AG04450 (cell line): ENCODE data around the gene CYP3A7. TPM values are rescaled to one million over a fixed set of nuclear protein-coding genes. Genes with fewer than 3 reads are reported as not detected.

ENCODE experiments used
- CTCF ChIA-PET: fragments of 300-600, 350-600 bp; formaldehyde crosslinking; extraction: SDS; loops from one replicate; lab custom pipeline; 2022; ENCODE audit warnings: antibody characterized with exemption, inconsistent platforms; lab: Charles Lee
- POLR2A ChIA-PET: fragments of 350-600 bp; formaldehyde crosslinking; extraction: SDS; loops from one replicate; lab custom pipeline; 2021; ENCODE audit warnings: antibody characterized with exemption, inconsistent platforms; lab: Yijun Ruan, JAX
- DNase-seq: peaks from one replicate; pipeline ENCODE4 v3.0.0-alpha.2; 2011; ENCODE audit warnings: low read depth, low spot score
- H3K27ac ChIP-seq: one replicate; pipeline ENCODE4 v1.5.1; 2012; ENCODE audit warnings: low read depth, low read length, control low read depth
- H3K27me3 ChIP-seq: one replicate; pipeline ENCODE4 v1.6.0; 2012; ENCODE audit warnings: low read length; ENCODE audit not compliant: control insufficient read depth, insufficient read depth
- H3K4me3 ChIP-seq: 2 replicates; pipeline ENCODE4 v1.5.1; 2011; ENCODE audit warnings: mild to moderate bottlenecking, low read depth, low read length, control low read depth
- H3K9me3 ChIP-seq: 2 replicates; pipeline ENCODE4 v1.5.1; 2012; ENCODE audit warnings: low read length; ENCODE audit not compliant: control insufficient read depth, insufficient read depth
- polyA plus RNA-seq: library from polyadenylated mRNA; depleted of rRNA; stranded (reverse); fragments of >200 nt; gene quantifications from 2 replicates; pipeline ENCODE4 v1.2.3, GENCODE V29; 2011
- TF ChIP-seq, protein P1 (sequence below): IDR thresholded peaks from 2 replicates; pipeline ENCODE4 v1.5.1; 2011; ENCODE audit warnings: low read depth, low read length, control low read depth, inconsistent platforms

The CYP3A7 gene
- polyA plus RNA-seq, 1 experiment, result 0.17 TPM

DNA sequence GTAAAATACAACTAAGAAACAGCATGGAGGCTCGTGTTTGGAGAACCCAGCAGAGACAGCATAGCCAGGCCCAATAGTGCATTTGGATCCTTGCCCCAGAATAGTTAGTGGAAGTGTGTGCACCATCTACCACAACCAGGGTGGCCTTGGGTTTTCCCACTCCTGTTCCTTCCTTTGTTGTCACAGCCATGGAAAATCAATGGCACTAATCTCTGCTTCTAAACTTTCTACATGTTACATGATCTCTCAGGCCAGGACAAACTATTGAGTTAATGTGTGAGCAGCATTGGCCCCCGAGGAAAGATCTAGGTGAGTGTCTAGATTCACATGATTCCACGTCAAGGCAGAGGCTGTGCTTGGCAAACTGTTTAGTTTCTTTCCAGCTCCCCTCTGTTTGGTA, 2.0 kb downstream of the CYP3A7 start:
- POLR2A ChIA-PET, result no interaction called here
- Histone ChIP-seq H3K4me3 (no peak overlapping the region), H3K27me3 (peaks cover 3% of the 10 kb centered on the region), H3K27ac (no peak overlapping the region), H3K9me3 (no peaks in the 10 kb centered on the region)
- CTCF ChIA-PET, result no interaction called here
- TF ChIP-seq, protein P1, sequence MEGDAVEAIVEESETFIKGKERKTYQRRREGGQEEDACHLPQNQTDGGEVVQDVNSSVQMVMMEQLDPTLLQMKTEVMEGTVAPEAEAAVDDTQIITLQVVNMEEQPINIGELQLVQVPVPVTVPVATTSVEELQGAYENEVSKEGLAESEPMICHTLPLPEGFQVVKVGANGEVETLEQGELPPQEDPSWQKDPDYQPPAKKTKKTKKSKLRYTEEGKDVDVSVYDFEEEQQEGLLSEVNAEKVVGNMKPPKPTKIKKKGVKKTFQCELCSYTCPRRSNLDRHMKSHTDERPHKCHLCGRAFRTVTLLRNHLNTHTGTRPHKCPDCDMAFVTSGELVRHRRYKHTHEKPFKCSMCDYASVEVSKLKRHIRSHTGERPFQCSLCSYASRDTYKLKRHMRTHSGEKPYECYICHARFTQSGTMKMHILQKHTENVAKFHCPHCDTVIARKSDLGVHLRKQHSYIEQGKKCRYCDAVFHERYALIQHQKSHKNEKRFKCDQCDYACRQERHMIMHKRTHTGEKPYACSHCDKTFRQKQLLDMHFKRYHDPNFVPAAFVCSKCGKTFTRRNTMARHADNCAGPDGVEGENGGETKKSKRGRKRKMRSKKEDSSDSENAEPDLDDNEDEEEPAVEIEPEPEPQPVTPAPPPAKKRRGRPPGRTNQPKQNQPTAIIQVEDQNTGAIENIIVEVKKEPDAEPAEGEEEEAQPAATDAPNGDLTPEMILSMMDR, result no peak
- DNase-seq, result no peak

DNA sequence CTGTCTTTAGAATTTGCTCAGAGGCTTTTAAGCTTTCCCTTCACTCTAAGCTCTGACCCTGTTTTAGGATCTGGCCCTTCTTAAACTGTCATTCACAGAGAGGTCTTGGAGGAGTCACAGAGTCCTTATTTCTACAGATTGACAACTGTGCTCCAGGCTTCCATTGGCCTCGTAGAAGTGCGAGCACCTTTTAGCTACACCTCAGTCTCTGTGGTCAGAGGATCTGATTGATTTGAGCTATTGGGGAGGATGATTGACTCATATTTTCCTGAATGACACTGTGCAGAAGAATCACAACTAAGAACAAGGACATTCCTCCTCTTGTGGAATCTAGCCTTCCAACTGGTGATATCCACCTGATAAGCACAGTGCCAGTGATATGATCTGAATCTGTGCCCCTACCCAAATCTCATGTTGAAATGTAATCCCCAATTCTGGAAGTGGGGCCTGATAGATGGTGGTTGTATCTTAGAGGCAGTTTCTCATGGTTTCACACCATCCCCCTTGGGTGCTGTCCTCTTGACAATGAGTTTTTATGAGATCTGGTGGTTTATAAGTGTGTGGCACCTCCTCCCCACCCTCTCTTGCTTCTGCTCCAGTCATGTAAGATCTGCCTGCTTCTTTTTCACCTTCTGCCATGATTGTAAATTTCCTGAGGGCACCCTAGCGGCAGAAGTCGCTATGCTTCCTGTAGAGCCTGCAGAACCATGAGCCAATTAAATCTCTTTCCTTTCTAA, 3.2 kb downstream of the CYP3A7 start:
- POLR2A ChIA-PET, result no interaction called here
- H3K27ac ChIP-seq, result no peak overlapping the region
- CTCF ChIA-PET, result no interaction called here

DNA sequence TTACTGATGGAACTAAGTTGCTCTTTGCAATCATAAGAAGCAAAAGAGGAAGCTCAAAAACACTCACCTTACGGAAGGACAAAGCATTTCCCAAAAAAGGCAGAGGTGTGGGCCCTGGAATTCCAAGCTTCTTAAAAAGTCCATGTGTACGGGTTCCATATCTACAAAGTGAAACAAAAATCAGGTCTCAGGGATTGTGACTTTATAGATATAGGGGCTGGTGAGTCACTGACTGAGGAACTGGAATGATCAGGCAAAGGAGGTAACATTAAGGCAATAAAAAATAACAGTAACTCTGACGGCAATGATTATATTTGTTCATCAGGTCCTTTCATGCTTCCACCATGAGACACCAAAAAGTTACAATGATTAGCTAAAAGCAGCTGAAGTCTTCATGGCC, 4.0 kb downstream of the CYP3A7 start:
- no peak for DNase-seq
- ChIA-PET POLR2A (no interaction called here), CTCF (no interaction called here)
- Histone ChIP-seq H3K27me3 (peaks cover 3% of the 10 kb centered on the region), H3K27ac (no peak overlapping the region), H3K9me3 (no peaks in the 10 kb centered on the region), H3K4me3 (no peak overlapping the region)
- TF ChIP-seq, protein P1, result no peak

More for the DNA sequence above, 3.2 kb downstream of the CYP3A7 start:
- TF ChIP-seq, protein P1, result no peak
- no peaks in the 10 kb centered on the region for H3K9me3 ChIP-seq
- no peak for DNase-seq
- H3K27me3 ChIP-seq, result peaks cover 3% of the 10 kb centered on the region
- no peak overlapping the region for H3K4me3 ChIP-seq

DNA sequence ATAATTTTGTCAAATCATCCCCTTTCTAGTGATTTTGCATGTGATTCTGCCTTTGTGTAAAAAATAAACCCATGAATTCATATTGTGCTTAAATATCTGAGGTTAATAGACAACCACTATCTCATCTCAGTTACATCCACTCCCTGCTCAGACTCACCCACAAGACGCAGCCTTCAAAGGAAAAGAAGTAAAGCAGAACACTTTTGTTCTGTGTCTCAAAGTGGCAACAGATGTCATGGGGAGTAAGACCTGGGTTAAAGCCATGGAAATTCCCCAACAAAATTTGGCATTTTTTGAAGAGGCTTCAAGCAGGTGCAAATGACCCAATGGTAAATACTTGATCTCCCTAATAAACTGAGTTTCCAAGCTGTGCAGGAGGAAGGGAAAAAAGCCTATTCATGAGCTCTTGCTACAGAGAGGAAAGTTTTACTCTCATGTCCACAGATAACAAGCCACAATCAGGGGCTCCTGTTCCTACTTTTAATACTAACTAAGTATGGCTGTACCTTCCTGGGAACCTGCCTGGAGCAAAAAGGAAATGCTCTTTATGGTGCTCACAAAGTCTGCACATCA, 4.7 kb downstream of the CYP3A7 start:
- CTCF ChIA-PET, result no interaction called here
- no peak for DNase-seq

More for the DNA sequence above, 4.7 kb downstream of the CYP3A7 start:
- Histone ChIP-seq H3K27me3 (peaks cover 3% of the 10 kb centered on the region), H3K27ac (no peak overlapping the region), H3K4me3 (no peak overlapping the region), H3K9me3 (no peaks in the 10 kb centered on the region)
- TF ChIP-seq, protein P1, result no peak
- POLR2A ChIA-PET, result no interaction called here
